Mononuclear cell (primary cell): ENCODE data around the gene VPS4B. TPM values are rescaled to one million over a fixed set of nuclear protein-coding genes. Genes with fewer than 3 reads are reported as not detected.
"Not testable (repeated sequence)": the region's sequence is repeated elsewhere in the genome, so short reads cannot be mapped to it uniquely, and the experiment has no call there.

Experiments used
- H3K27me3 ChIP-seq: 2 replicates; pipeline ENCODE4 v1.6.0; 2011; ENCODE audit warnings: low read length, control low read depth; ENCODE audit not compliant: insufficient read depth
- H3K4me1 ChIP-seq: 2 replicates; pipeline ENCODE4 v1.5.1; 2011; ENCODE audit warnings: mild to moderate bottlenecking, low read length, control low read depth; ENCODE audit not compliant: insufficient read depth
- H3K4me3 ChIP-seq: 2 replicates; pipeline ENCODE4 v1.5.1; 2011; ENCODE audit warnings: mild to moderate bottlenecking, low read length, moderate library complexity
- H3K9me3 ChIP-seq: 2 replicates; pipeline ENCODE4 v1.5.1; 2011; ENCODE audit warnings: low read depth, mild to moderate bottlenecking, control low read depth, low read length
- total RNA-seq: library from RNA; depleted of rRNA; stranded (reverse); fragments of >200 nt; gene quantifications from one replicate; pipeline ENCODE4 v1.2.3, GENCODE V29; 2012

VPS4B gene
- total RNA-seq = 40.8 TPM

GRCh38 chr18:63422087-63422863 lies at the start of gene VPS4B:
VPS4B (minus strand) TSS chr18:63422476; CDS start chr18:63422259, 217 bp downstream.
- Histone ChIP-seq H3K9me3 (no peaks in the 10 kb centered on the region), H3K4me3 (peak within 1 kb of the TSS; percentile 99), H3K4me1 (peaks cover 31% of the 10 kb centered on the region), H3K27me3 (no peaks in the 10 kb centered on the region)

- Histone ChIP-seq H3K4me3 (no peak overlapping the region), H3K27me3 (no peaks in the 10 kb centered on the region), H3K9me3 (no peaks in the 10 kb centered on the region), H3K4me1 (no peaks in the 10 kb centered on the region)
These were observed 48.5 kb upstream of the VPS4B start for GRCh38 chr18:63470751-63471150.

GRCh38 chr18:63468575-63468974 lies 46.3 kb upstream of the VPS4B start:
- H3K9me3 ChIP-seq = no peaks in the 10 kb centered on the region
- H3K27me3 ChIP-seq = peaks cover 2% of the 10 kb centered on the region
- H3K4me3 ChIP-seq = no peak overlapping the region
- no peaks in the 10 kb centered on the region for H3K4me1 ChIP-seq

- no peak overlapping the region for H3K4me3 ChIP-seq
- H3K9me3 ChIP-seq = no peaks in the 10 kb centered on the region
- no peaks in the 10 kb centered on the region for H3K4me1 ChIP-seq
- H3K27me3 ChIP-seq = peaks cover 2% of the 10 kb centered on the region
These were observed 45.4 kb upstream of the VPS4B start for GRCh38 chr18:63467699-63468098.

- H3K27me3 ChIP-seq = peaks cover 5% of the 10 kb centered on the region
- H3K9me3 ChIP-seq = no peaks in the 10 kb centered on the region
- no peaks in the 10 kb centered on the region for H3K4me1 ChIP-seq
- H3K4me3 ChIP-seq = no peak overlapping the region
These were observed 42.8 kb upstream of the VPS4B start for GRCh38 chr18:63465059-63465458.

GRCh38 chr18:63464434-63464833 lies 42.2 kb upstream of the VPS4B start:
- H3K4me3 ChIP-seq = no peak overlapping the region
- no peaks in the 10 kb centered on the region for H3K4me1 ChIP-seq
- H3K9me3 ChIP-seq = no peaks in the 10 kb centered on the region
- H3K27me3 ChIP-seq = peaks cover 5% of the 10 kb centered on the region

- Histone ChIP-seq H3K4me3 (no peak overlapping the region), H3K27me3 (peaks cover 5% of the 10 kb centered on the region), H3K9me3 (no peaks in the 10 kb centered on the region), H3K4me1 (no peaks in the 10 kb centered on the region)
These were observed 38.1 kb upstream of the VPS4B start for GRCh38 chr18:63460414-63460813.

- H3K4me1 ChIP-seq = no peaks in the 10 kb centered on the region
- no peak overlapping the region for H3K4me3 ChIP-seq
- H3K9me3 ChIP-seq = no peaks in the 10 kb centered on the region
- peaks cover 3% of the 10 kb centered on the region for H3K27me3 ChIP-seq
These were observed 35.7 kb upstream of the VPS4B start for GRCh38 chr18:63457977-63458376.

- no peak overlapping the region for H3K4me3 ChIP-seq
- H3K4me1 ChIP-seq = no peaks in the 10 kb centered on the region
- H3K27me3 ChIP-seq = no peaks in the 10 kb centered on the region
- no peaks in the 10 kb centered on the region for H3K9me3 ChIP-seq
These were observed 32.2 kb upstream of the VPS4B start for GRCh38 chr18:63454497-63454896.

- H3K27me3 ChIP-seq, H3K4me3 ChIP-seq, H3K9me3 ChIP-seq, H3K4me1 ChIP-seq: not testable (repeated sequence)
These were observed 30.5 kb upstream of the VPS4B start for GRCh38 chr18:63452751-63453150.

GRCh38 chr18:63451799-63452660 lies 29.8 kb upstream of the VPS4B start:
- Histone ChIP-seq H3K4me3 (no peak overlapping the region), H3K4me1 (no peaks in the 10 kb centered on the region), H3K27me3 (no peaks in the 10 kb centered on the region), H3K9me3 (no peaks in the 10 kb centered on the region)

- Histone ChIP-seq H3K4me3 (no peak overlapping the region), H3K27me3 (no peaks in the 10 kb centered on the region), H3K4me1 (peaks cover 11% of the 10 kb centered on the region), H3K9me3 (no peaks in the 10 kb centered on the region)
These were observed 27.1 kb upstream of the VPS4B start for GRCh38 chr18:63449426-63449825.

GRCh38 chr18:63447066-63447465 lies 24.8 kb upstream of the VPS4B start:
- Histone ChIP-seq H3K27me3 (no peaks in the 10 kb centered on the region), H3K4me3 (no peak overlapping the region), H3K9me3 (no peaks in the 10 kb centered on the region), H3K4me1 (peaks cover 19% of the 10 kb centered on the region)

- Histone ChIP-seq H3K27me3 (no peaks in the 10 kb centered on the region), H3K4me3 (no peak overlapping the region), H3K9me3 (no peaks in the 10 kb centered on the region), H3K4me1 (peaks cover 24% of the 10 kb centered on the region)
These were observed 24.0 kb upstream of the VPS4B start for GRCh38 chr18:63446266-63446665.

- Histone ChIP-seq H3K4me3 (no peak overlapping the region), H3K27me3 (no peaks in the 10 kb centered on the region), H3K4me1 (peaks cover 30% of the 10 kb centered on the region)
These were observed 22.8 kb upstream of the VPS4B start for GRCh38 chr18:63445037-63445436.

More at GRCh38 chr18:63445037-63445436, 22.8 kb upstream of the VPS4B start:
- no peaks in the 10 kb centered on the region for H3K9me3 ChIP-seq
